SHP77 treated with DMSO at 0.1 percent for 48 hours (cell line): Measurements from ENCODE around the gene PLXND1.
A peak's percentile ranks its signal among the peaks of the same experiment; 100 is the strongest.

ENCODE experiments used
- DNase-seq: peaks from one replicate; lab custom pipeline; 2025; lab: John Stamatoyannopoulos, UW

The PLXND1 gene

DNA sequence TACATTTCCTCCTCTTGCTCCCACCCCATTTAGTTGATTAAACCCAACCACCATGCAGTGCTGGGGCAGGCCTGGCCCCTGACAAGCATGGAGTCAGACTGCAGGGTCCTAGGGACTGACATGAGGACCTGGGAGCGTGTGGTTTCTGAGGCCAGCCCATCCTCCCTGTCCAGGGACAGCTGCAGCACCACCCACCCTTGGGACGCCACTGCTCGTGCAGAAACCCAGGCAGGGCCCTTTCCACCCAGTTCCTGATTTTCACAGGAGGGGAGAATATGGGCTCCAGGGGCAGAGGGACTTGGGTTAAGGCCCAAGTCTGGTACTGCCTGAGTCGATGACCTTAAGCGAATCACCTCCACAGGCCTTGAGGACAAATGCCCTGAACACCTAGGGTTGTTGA lies 23.7 kb downstream of the PLXND1 start:
- DNase-seq: no peak

DNA sequence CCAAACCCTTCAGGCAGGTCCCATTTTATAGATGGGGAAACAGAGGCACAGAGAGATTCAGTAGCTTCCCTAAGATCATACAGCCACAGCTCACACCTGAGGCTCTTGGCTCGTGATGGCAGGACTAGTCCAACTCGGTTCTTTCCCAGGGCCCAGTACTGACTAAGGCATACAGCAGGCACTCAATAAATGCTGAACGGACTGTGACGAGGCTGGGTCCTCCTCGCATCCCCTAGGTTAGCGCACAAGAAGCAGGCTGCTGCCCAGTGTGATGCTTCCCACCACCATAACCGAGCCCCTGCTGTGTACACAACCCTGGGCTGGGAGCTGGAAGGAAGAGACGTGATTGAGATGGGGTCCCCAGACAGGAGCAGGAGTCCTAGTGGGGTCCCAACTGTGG lies 24.9 kb downstream of the PLXND1 start:
- DNase-seq: no peak

DNA sequence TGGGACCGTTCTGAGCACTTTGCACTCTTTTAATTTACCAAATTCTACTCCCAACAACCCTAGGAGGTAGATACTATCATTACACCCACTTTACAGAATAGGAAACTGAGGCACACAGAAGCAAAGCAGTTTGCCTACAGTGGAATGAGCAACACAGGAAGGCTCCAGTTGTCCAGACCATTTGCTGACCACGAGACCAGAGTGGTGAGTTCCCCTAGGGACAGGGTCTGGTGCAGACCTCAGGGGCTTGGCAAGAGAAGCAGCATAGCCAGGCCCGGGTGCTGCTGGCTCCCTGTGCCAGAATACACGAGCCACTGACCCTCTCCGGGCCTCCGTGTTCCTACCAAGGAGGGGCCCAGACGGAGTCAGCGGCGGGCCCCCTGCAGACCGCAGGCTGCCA lies 26.5 kb downstream of the PLXND1 start:
- no peak for DNase-seq

DNA sequence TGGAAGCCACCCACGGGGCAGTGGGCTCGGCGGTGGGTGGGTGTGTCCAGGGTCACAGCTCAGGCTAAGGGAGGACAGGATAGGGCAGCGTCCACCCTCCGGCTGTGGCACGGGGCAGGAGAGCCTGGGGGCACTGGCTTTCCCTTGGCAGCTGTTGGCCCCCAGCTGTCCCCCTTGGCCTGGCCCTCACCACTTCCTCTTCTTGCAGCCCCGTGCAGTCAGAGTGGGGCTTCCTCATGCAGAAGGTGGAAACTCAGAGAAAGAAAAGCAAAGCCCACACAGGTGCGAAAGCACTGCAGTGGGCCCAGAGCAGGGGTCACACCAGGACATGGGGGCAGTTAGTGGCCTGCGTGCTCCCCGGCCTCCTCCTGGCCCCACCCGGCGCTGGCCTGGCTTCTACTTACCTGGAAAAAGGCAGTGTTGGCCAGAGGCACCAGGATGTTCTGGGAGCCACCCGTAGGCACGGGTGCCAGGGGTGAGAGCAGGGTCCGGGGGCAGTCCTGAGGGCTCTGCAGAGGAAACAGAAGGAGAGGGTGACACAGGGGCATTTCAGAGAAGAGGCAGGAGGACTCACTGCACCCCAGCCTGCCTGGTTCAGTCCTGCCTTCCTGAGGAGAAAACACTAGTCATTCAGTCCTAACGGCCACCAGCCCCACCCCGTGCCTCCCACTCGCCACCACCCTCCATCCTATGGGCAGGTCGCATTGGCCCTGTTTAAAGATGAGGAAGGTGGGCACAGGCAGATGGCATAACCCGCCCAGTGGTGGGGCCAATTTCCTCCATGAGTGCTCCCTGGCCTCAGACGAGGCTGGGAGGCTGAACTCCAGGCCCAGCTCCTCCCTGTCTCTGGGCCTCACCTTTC lies 28.3 kb downstream of the PLXND1 start:
- DNase-seq: no peak

DNA sequence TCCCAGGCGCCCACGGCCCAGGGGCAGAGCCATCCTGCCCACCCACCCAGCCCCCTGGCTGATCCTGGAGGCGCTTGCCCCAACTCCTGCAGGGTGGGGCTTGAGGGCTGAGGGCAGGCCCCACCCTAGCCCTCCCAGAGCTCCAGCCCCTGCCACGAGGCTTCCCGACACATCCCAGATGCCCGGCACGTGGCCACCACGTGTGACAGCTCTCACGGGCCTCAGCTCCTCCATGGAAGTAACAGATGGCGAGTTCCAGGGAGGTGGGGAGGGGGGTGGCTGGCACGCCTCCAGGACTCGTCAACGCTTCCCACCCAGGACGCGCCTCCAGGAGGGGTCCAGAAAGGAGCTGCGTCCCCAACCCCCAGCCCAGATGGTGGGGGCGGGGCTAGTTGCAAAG lies 29.1 kb downstream of the PLXND1 start:
- DNase-seq: no peak

DNA sequence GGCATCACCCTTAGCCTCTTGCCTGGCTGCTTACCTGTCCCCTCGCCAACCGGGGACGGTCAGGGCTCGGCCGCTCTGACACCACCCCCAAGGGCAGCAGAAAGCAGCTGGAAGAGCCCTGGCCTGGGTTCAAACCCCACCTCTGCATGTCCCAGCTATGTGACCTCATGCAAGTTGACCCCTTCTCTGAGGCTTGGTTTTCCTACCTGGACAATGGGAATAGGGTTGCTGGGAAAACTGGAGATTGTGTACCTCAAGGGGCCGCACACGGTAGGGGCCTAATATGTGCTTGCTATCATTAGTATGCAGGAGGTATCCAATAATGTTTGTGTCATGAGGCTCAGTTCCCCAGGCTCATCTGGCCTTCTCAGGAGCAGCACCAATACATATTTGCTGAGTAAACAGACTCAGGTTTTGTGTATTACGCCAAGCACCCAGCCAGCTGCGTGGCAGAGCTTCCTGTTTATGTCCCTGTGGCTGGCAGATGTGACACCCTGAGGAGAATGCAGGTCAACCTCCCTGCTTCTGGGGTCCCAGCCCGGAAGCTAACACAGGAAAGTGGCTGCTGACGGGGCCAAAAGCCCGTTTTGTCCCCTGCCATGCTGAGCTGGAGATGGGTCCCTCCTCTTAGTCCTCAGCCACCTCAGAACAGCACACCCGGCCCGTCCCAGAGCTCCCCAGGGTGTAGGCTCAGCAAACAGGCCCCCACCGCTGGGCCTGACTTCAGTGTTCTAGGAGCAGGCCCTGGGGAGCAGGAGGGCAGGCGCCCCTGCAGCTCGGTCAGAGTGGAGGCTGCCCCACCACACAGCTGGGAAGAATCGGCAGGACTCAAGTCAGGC lies 29.7 kb downstream of the PLXND1 start:
- peak; percentile 84 for DNase-seq

DNA sequence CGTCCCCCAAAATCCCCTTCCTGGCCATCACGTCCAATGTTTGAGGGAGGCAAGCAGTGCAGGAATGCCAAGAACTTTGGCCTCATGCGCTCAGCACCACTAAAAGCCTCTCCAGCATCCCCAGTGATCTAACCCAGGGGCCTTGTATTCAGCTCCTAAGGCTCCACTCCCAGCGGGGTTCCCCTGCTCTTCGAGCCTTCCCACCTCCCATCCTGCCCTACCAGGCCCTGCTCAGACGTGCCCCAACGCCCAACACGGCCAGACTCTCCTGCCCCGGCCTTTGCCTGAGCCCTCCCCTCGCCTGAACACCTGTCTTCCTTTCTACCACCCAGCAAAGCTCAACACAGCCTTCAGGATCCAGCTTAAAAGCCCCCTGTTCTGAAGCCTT lies 30.5 kb downstream of the PLXND1 start:
- DNase-seq: no peak

DNA sequence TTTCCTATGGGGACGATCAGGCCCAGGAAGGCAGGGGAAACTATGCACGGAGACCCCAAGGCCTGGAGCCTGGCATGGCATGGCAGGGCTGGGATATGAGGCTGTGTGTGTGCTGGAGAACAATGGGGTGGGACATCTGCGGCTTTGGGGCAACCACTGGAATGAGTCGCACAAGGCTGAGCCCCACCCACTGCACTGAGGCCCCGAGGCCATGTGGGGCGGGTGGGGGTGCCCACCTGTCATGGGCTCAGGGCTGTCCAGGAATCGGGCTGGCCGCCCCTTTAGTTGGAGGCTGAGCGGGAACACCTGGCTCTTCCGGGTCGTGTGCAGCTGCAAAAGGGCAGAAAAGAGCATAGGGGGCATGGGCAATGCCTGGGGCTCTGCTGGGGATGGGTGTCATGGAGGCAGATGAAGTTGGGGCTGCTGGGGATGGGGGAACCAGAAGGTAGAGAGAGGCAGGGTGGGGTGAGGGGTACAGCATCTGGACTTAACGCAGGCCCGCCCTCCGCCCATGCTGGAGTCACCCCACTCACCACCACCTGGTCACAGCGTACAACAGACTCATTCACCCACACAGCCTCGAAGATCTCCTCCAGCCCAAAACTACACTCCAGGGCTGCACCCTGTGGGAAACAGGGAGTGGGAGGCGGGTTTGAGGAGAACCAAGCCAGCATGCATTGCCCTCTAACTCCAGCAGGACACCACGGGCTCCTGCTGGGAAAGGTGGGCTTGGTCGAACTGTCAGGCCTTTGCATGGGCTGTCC lies 31.1 kb downstream of the PLXND1 start:
- no peak for DNase-seq

DNA sequence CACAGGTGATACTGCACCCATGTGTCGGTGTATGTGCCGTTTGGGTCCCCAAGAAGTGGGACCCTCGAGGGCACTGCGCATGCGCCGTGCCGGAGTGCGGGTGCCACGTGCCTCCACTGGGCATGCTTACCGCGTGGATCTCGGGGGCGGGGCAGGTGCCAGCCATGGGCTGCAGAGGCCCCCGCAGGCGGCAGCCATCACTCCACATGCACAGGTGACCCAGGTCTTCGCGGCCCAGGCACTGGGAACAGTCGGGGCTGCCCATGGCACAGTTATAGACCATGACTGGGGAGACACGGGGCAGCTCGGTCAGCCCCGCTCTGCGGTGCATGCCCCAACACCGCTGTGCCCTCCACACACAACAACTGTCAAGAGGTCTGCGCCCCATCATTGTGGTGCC lies 32.3 kb downstream of the PLXND1 start:
- DNase-seq: no peak

DNA sequence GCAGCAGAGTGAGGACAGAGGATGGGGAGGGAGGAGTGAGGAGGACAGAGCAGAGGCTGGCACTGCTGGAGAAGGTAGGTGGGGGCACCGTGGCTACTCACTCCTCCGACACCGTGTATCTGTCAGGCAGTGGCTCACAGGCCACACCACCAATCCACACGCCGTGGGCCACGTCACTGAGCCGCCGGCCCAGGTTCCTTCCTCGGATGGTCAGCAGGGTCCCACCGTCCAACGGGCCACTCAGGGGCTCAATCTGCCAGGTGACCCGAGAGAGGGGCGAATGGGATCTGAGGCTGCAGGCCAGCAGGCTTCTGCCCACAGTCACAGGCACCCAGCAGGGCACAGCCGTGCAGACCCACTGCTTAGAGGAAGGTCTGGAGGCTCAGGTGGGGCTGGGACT lies 33.0 kb downstream of the PLXND1 start:
- DNase-seq: no peak

DNA sequence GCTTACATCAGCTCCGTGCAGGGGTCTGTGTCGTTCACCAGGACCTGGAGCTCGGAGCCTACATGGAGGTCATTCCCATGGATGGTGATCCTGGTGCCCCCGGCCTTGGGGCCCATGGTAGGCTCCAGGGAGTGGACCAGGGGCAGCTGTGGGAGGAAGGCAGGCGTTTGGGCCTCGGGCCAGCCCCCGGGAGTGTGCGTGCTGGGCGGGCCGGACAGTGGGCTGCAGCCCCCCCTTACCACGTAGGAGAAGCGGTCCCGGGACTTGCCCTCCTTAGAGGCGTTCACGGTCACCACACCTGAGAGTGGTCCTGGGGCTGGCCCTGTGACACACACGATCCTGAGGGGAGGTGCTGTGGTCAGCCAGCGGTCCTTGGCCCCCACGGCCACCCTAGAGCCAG lies 33.9 kb downstream of the PLXND1 start:
- no peak for DNase-seq

DNA sequence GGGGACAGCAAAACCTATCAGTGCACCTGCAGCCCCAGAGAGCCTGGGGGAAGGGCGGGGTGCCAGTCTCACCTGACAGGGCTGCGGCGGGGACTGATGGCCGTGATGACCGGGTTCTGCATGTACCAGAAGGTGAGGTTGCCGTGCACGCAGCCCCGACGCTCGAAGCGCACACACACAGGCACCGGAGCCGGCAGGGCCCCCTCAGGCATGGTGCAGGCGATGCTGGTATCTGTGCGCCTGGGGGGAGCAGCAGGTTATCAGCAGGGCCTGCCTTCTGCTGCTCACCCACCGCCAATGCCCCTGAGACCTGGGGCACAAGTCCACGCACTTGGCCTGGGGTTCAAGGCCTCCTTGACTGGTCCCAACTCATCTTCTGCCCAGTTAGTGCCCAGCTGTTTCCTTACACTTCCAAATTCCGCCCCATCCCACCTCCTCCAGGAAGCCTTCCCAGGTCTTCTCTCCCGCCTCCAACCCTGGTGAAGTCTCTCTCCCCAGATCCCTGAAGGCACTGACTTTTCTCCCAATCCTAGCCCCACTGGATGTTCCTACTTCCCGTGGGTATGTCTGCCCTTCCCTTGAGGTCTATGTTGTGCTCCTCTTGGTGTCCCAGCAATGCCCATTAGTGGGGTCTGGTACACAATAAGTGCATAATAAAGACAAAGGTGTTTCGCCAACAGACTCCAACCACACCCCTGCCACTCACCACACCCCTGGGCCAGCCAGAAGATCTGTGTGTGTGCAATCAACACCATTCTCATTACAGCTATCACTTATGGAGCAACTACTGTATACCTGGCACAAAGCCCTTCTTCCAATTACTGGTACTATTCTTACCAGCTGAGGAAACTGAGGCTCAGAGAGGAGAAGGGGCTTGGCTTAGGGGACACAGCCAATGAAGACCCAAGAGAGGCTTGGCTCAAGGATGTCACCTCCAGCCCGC lies 34.6 kb downstream of the PLXND1 start:
- DNase-seq: no peak

DNA sequence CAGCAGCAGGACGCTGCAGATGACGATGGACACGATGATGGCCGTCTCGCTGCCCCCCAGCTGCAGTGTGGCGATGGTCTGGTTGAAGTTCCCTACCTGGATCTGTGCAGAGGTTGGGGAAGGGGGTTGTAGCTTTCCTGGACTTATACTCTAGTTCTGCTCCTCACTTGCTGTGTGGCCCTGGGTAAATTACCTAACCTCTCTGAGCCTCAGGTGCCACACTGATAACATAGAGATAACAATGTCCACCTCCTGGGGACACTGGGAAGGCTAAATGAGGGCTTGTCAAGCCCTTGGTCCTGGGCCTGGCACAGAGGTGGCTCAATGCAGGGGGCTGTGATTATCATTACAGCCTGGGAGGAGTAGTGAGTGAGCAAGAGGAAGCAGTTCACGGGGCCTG lies 36.6 kb downstream of the PLXND1 start:
- no peak for DNase-seq

DNA sequence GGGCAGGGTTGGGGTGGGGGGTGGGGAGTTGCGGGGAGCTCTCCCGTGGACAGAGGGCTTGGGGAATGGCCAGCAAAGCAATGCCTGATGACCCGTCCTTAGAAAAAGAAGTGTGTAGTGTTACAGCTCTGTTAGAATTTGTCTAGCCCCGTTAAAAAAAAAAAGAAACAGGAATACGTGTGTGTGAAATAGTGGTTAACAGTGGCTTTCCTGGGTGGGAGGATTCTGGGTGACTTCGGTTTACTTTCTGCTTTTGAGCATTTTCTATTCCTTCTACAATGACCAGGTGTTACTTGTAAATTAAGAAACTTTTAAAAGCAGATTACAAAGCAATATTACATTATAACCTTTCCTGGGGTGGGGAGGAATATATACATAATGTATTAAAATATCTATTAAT lies 38.5 kb downstream of the PLXND1 start:
- no peak for DNase-seq

DNA sequence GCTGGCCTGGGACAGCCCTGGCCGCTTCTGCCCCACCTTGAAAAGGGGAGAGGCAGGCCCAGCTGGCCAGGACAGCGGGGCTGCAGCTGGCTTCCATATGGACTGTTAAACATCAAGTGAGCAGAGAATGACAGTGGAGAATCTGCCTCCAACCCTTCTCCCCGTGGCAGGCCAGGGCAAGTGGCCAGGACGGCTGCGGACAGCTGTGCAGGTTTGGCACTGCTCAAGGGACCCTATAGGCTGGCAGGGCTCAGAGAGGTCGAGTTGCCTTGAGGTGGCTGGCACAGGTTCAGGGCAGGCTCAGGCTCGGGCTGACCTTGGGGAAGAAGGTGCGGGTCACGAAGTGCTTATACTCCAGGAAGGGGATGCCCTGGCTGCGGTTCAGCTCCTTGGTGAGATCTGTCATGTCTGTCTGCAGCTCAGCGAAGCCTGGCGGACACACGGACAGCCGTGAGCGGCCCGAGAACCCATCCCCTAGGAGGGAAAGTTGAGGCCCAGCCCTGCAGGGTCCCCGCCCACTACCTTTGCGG lies 39.2 kb downstream of the PLXND1 start:
- no peak for DNase-seq

DNA sequence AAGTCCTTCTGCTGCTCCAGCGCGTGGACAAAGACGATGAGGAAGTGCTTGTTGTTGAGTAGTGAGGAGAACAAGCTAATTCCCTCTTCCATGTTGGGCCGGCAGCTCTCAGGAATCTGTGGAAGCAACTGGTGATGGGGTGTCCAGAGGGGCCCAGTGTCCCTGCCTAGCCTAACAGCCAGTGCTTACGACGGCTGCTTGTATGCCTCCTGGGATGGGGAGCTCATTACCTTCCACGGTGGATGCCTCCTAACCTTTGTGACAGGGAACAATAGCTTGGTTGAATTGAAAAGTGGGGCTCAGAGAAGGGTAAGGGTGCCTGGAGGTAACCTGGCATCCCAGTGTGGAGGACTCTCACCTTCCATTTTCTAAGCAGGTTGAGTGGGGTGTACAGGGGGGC lies 40.6 kb downstream of the PLXND1 start:
- DNase-seq: no peak

DNA sequence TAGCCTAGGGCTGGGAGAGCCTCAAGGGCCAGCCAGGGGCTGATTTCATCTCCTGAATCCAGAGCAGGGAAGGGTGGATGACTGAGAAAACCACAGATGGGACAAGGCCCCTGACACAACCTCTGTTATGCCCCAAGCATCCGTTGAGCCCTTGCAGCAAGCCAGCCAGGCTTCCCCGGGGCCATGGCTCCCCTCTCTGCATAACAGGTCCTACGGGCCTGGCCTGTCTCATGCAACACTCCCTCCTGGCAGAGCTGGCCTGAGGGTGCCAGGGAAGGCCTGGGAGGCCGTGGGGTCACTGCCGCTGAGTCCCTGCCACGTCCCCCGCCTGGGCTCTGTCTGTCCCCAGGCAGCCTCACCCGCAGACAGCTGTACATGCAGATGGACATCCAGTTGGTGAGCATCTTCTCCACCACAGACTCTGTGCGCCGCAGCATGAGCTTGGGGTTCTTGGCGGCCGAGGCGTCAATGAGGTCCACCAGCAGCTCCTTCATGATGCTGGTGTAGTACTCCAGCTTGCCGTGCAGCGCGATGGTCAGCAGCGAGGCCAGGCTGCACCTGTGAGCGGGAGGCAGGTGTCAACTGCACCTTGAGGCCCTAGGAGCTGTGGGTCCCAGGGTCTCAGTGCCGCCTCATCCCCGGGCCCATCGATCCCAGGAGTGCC lies 41.4 kb downstream of the PLXND1 start:
- DNase-seq: no peak

DNA sequence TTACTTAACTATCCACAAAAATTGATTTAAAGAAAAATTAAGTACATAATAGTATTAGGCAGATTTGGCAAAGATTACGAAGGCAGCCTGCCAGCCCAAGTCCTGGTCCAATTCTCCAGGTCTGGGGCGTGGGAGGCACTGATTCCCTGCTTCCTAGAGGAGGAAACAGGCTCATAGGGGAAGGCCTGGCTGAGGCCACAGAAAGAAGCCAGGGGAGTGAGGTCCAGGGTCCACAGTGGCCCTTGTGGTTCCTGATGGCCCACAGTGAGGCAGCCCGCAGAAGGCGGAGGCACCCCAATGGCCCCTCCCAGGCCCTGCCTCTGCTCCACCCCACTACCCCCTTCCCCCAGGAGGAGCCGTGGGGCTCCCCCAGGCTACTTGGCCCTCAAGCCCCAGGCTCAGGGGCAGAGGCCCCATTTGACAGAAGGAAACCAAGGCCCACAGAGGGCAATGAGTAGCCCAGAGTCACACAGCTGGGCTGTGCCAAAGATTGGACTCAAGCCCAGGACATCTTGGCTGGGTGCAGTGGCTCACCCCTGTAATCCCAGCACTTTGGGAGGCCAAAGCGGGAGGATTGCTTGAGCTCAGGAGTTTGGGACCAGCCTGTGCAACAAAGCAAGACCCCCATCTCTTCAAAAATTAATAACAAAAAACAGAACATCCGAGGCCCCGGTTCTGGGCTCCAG lies 42.5 kb downstream of the PLXND1 start:
- DNase-seq: no peak

DNA sequence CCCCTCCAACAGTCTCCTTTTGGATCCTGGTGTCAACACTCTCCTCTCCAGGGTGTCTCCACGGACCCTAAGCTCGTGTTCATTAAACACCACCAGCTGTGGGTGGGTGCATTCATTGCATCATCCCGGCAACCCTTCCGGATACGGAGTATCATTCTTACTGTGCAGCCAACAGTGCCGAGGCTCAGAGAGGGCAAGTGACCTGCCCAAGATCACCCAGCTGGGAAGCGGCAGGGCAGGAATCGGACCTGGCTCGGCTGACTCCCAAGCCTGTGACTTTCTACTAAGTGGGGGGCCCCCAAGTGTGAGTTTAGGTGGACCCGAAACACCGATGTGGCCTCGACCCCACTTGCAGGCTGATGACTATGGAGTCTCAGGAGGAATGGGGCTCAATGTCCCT lies 43.1 kb downstream of the PLXND1 start:
- no peak for DNase-seq

DNA sequence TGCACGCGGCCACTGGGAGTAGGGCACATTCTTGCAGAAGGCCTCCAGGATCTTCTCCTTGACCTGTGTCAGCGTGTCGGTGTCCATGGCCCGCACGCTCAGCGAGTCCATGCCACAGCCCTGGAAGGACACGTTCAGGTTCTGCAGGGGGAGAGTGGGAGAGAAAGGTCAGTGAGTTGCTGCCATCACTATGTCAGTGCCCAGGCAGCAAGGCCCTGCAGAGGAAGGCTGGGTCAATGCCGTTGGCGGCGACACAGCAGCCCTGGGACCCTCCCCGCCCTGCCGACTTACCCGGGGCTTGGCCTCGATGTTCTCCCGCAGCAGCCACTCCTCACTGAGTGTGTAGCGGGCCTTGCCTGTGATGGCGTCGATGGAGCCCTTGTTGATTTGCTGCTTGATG lies 43.7 kb downstream of the PLXND1 start:
- DNase-seq: no peak
